ENCODE data around the gene ARHGAP32.

Gene ARHGAP32

GRCh38 chr11:129117595-129118350 lies 74.4 kb downstream of the ARHGAP32 start:
- DNase-seq (ENCODE audit: low read depth in 4 of 4, low spot score in 1 of 4): peak; percentile 2 to 10 (median 6)

- DNase-seq (ENCODE audit: low read depth in 4 of 4, low spot score in 1 of 4): no peak
These were observed 76.2 kb downstream of the ARHGAP32 start for GRCh38 chr11:129115652-129116586.

GRCh38 chr11:129109701-129110100 lies 82.4 kb downstream of the ARHGAP32 start:
- DNase-seq (ENCODE audit: low read depth in 4 of 4, low spot score in 1 of 4): no peak

- no peak for DNase-seq (ENCODE audit: low read depth in 4 of 4, low spot score in 1 of 4)
These were observed 85.3 kb downstream of the ARHGAP32 start for GRCh38 chr11:129106788-129107187.

GRCh38 chr11:129102756-129103155 lies 89.4 kb downstream of the ARHGAP32 start:
- no peak for DNase-seq (ENCODE audit: low read depth in 4 of 4, low spot score in 1 of 4)

GRCh38 chr11:129102225-129102624 lies 89.9 kb downstream of the ARHGAP32 start:
- no peak for DNase-seq (ENCODE audit: low read depth in 4 of 4, low spot score in 1 of 4)

GRCh38 chr11:129093283-129093682 lies 98.8 kb downstream of the ARHGAP32 start:
- DNase-seq (ENCODE audit: low read depth in 4 of 4, low spot score in 1 of 4): no peak

- no peak for DNase-seq (ENCODE audit: low read depth in 4 of 4, low spot score in 1 of 4)
These were observed 102.1 kb downstream of the ARHGAP32 start for GRCh38 chr11:129090056-129090455.

GRCh38 chr11:129089279-129089678 lies 102.8 kb downstream of the ARHGAP32 start:
- DNase-seq (ENCODE audit: low read depth in 4 of 4, low spot score in 1 of 4): no peak

GRCh38 chr11:129086976-129087375 lies 105.1 kb downstream of the ARHGAP32 start:
- no peak for DNase-seq (ENCODE audit: low read depth in 4 of 4, low spot score in 1 of 4)

- DNase-seq (ENCODE audit: low read depth in 4 of 4, low spot score in 1 of 4): no peak
These were observed 114.9 kb downstream of the ARHGAP32 start for GRCh38 chr11:129077191-129077590.

GRCh38 chr11:129075757-129076156 lies 116.4 kb downstream of the ARHGAP32 start:
- no peak for DNase-seq (ENCODE audit: low read depth in 4 of 4, low spot score in 1 of 4)

GRCh38 chr11:129067454-129067853 lies 124.7 kb downstream of the ARHGAP32 start:
- DNase-seq (ENCODE audit: low read depth in 4 of 4, low spot score in 1 of 4): no peak

GRCh38 chr11:129066229-129066628 lies 125.9 kb downstream of the ARHGAP32 start:
- no peak for DNase-seq (ENCODE audit: low read depth in 4 of 4, low spot score in 1 of 4)

GRCh38 chr11:129063118-129063517 lies 129.0 kb downstream of the ARHGAP32 start:
- DNase-seq (ENCODE audit: low read depth in 4 of 4, low spot score in 1 of 4): no peak

- no peak for DNase-seq (ENCODE audit: low read depth in 4 of 4, low spot score in 1 of 4)
These were observed 130.5 kb downstream of the ARHGAP32 start for GRCh38 chr11:129061492-129062230.

GRCh38 chr11:129056916-129057315 lies 135.2 kb downstream of the ARHGAP32 start:
- no peak for DNase-seq (ENCODE audit: low read depth in 4 of 4, low spot score in 1 of 4)

GRCh38 chr11:129055196-129055595 lies 136.9 kb downstream of the ARHGAP32 start:
- DNase-seq (ENCODE audit: low read depth in 4 of 4, low spot score in 1 of 4): no peak

GRCh38 chr11:129048911-129049310 lies 143.2 kb downstream of the ARHGAP32 start:
- no peak for DNase-seq (ENCODE audit: low read depth in 4 of 4, low spot score in 1 of 4)

GRCh38 chr11:129045150-129045549 lies 147.0 kb downstream of the ARHGAP32 start:
- DNase-seq (ENCODE audit: low read depth in 4 of 4, low spot score in 1 of 4): no peak

- DNase-seq (ENCODE audit: low read depth in 4 of 4, low spot score in 1 of 4): no peak
These were observed 149.6 kb downstream of the ARHGAP32 start for GRCh38 chr11:129042503-129042902.
